Calu3 (cell line): Measurements from ENCODE around the gene SKI. TPM values are rescaled to one million over a fixed set of nuclear protein-coding genes. Genes with fewer than 3 reads are reported as not detected.

Source experiments
- BruUV-seq: library from RNA; stranded (reverse); fragments of 400-500 nt; replicated peaks from 2 replicates; lab custom pipeline; 2021; lab: Mats Ljungman, UMichigan
- CTCF ChIA-PET: fragments of 300-600 bp; sonication (Branson Sonifier 250); formaldehyde crosslinking; loops from one replicate; lab custom pipeline; 2022; ENCODE audit warnings: antibody characterized with exemption; lab: Charles Lee
- DNase-seq: peaks from one replicate; pipeline ENCODE4 v3.0.0; 2022
- H3K27ac Mint-ChIP-seq: one replicate; pipeline ENCODE4 v1.8.0; 2022; ENCODE audit warnings: mixed read lengths; ENCODE audit not compliant: unreplicated experiment
- H3K27me3 Mint-ChIP-seq: one replicate; pipeline ENCODE4 v1.8.0; 2022; ENCODE audit warnings: mixed read lengths; ENCODE audit not compliant: unreplicated experiment
- H3K36me3 Mint-ChIP-seq: one replicate; pipeline ENCODE4 v1.8.0; 2022; ENCODE audit warnings: mild to moderate bottlenecking, moderate library complexity, mixed read lengths; ENCODE audit not compliant: insufficient read depth, unreplicated experiment
- H3K4me1 Mint-ChIP-seq: one replicate; pipeline ENCODE4 v1.8.0; 2022; ENCODE audit warnings: mild to moderate bottlenecking, low read depth, mixed read lengths; ENCODE audit not compliant: unreplicated experiment
- H3K4me3 Mint-ChIP-seq: one replicate; pipeline ENCODE4 v1.8.0; 2022; ENCODE audit warnings: mild to moderate bottlenecking, low read depth, moderate library complexity, mixed read lengths; ENCODE audit not compliant: unreplicated experiment
- H3K9me3 Mint-ChIP-seq: one replicate; pipeline ENCODE4 v1.8.0; 2022; ENCODE audit warnings: low read depth, mixed read lengths; ENCODE audit not compliant: unreplicated experiment
- CTCF ChIP-seq: fragments of 200-600 bp; IDR thresholded peaks from one replicate; pipeline ENCODE4 v1.8.0; 2022; ENCODE audit warnings: antibody characterized with exemption; ENCODE audit not compliant: unreplicated experiment
- intact Hi-C: fragments of 100-400 bp; cut with micrococcal nuclease; formaldehyde crosslinking; loops from one replicate; pipeline ENCODE4 v1.10.0; 2022; ENCODE audit not compliant: unreplicated experiment
- total RNA-seq: library from RNA; stranded (reverse); gene quantifications from 2 replicates; pipeline ENCODE4 v1.2.3, GENCODE V29; 2022

The SKI gene
- total RNA-seq, 1 experiment from 2014 or later: 33.8 TPM

- intact Hi-C loops: no loop called here
- H3K9me3 Mint-ChIP-seq: no peaks in the 10 kb centered on the region
- no TSS peak for BruUV-seq
- no peaks in the 10 kb centered on the region for H3K36me3 Mint-ChIP-seq
- TF ChIP-seq CTCF: no peak
- no peak overlapping the region for H3K27ac Mint-ChIP-seq
- DNase-seq: no peak
- H3K4me3 Mint-ChIP-seq: no peak overlapping the region
- H3K27me3 Mint-ChIP-seq: no peaks in the 10 kb centered on the region
- CTCF ChIA-PET: no interaction called here
- no peaks in the 10 kb centered on the region for H3K4me1 Mint-ChIP-seq
These were observed 73.6 kb downstream of the SKI start for GRCh38 chr1:2301607-2302291.

GRCh38 chr1:2302292-2302925 lies 74.3 kb downstream of the SKI start:
- H3K27me3 Mint-ChIP-seq: no peaks in the 10 kb centered on the region
- no peak overlapping the region for H3K27ac Mint-ChIP-seq
- BruUV-seq: no TSS peak
- intact Hi-C loops: no loop called here
- peaks cover 2% of the 10 kb centered on the region for H3K36me3 Mint-ChIP-seq
- CTCF ChIA-PET: no interaction called here
- H3K4me3 Mint-ChIP-seq: no peak overlapping the region
- no peaks in the 10 kb centered on the region for H3K4me1 Mint-ChIP-seq
- no peaks in the 10 kb centered on the region for H3K9me3 Mint-ChIP-seq
- DNase-seq: no peak
- no peak for TF ChIP-seq CTCF

- no TSS peak for BruUV-seq
- intact Hi-C loops: no loop called here
- H3K27me3 Mint-ChIP-seq: no peaks in the 10 kb centered on the region
- no peaks in the 10 kb centered on the region for H3K4me1 Mint-ChIP-seq
- H3K36me3 Mint-ChIP-seq: peaks cover 9% of the 10 kb centered on the region
- H3K4me3 Mint-ChIP-seq: no peak overlapping the region
- no peaks in the 10 kb centered on the region for H3K9me3 Mint-ChIP-seq
- DNase-seq: no peak
- CTCF ChIA-PET: no interaction called here
- no peak overlapping the region for H3K27ac Mint-ChIP-seq
- no peak for TF ChIP-seq CTCF
These were observed 75.1 kb downstream of the SKI start for GRCh38 chr1:2303016-2303775.

GRCh38 chr1:2303781-2304180 lies 75.7 kb downstream of the SKI start:
- TF ChIP-seq CTCF: no peak
- Mint-ChIP-seq H3K4me1 (no peaks in the 10 kb centered on the region), H3K27me3 (no peaks in the 10 kb centered on the region), H3K36me3 (peaks cover 12% of the 10 kb centered on the region), H3K27ac (no peak overlapping the region), H3K4me3 (no peak overlapping the region), H3K9me3 (no peaks in the 10 kb centered on the region)
- intact Hi-C loops: no loop called here
- DNase-seq: no peak
- BruUV-seq: no TSS peak
- CTCF ChIA-PET: no interaction called here
